Loucy (cell line): ENCODE results near the gene SDK2.

Experiments used
- CTCF ChIP-seq: fragments of 200-600 bp; sonication (generic); conservative IDR thresholded peaks from 2 replicates; pipeline ENCODE4 v1.5.1; 2014; ENCODE audit warnings: mild to moderate bottlenecking, antibody characterized with exemption, low read length
- EZH2phosphoT487 ChIP-seq: fragments of 200-600 bp; IDR thresholded peaks from 2 replicates; pipeline ENCODE4 v1.6.1; 2018; ENCODE audit warnings: antibody characterized with exemption, mild to moderate bottlenecking, moderate library complexity, borderline replicate concordance

- TF ChIP-seq CTCF (no peak), EZH2phosphoT487 (no peak)
These were observed 355.5 kb downstream of the SDK2 start for GRCh38 chr17:73288534-73289302.
